Left lung (tissue), 10 donors: ENCODE results near the gene ALK. TPM values are rescaled to one million over a fixed set of nuclear protein-coding genes. Genes with fewer than 3 reads are reported as not detected.

Experiments used
- ATAC-seq: fragments of 200-7000 bp; cut with Tn5 transposase; one replicate; pipeline ENCODE4 v1.9.1; 2020; ENCODE audit warnings: moderate library complexity
- DNase-seq, 4 donors: peaks; one replicate each; pipeline ENCODE4 v3.0.0-alpha.2; 2013 to 2020
- H3K27ac ChIP-seq, 2 donors: fragments of 200-600 bp; sonication (generic) in 1 of 2; one replicate each; pipeline versions ENCODE4 v1.5.0 to v1.8.0; 2020 to 2021
- H3K27me3 ChIP-seq, 2 donors: fragments of 200-600 bp; sonication (generic) in 1 of 2; one replicate each; pipeline versions ENCODE4 v1.5.0 to v1.8.0; 2020 to 2021
- H3K36me3 ChIP-seq, 2 donors: fragments of 200-600 bp; sonication (generic) in 1 of 2; one replicate each; pipeline versions ENCODE4 v1.5.0 to v1.8.0; 2020 to 2021
- H3K4me1 ChIP-seq, 2 donors: fragments of 200-600 bp; one replicate each; pipeline ENCODE4 v1.8.0; 2021
- H3K4me3 ChIP-seq, 2 donors: fragments of 200-600 bp; sonication (generic) in 1 of 2; one replicate each; pipeline versions ENCODE4 v1.5.0 to v1.8.0; 2020 to 2021; ENCODE audit warnings: mild to moderate bottlenecking in 1 of 2
- H3K9me3 ChIP-seq, 2 donors: fragments of 200-600 bp; sonication (generic) in 1 of 2; one replicate each; pipeline versions ENCODE4 v1.5.0 to v1.8.0; 2020 to 2021
- intact Hi-C, 2 donors: fragments of 100-400 bp; cut with DNase I; formaldehyde crosslinking; loops; one replicate each; pipeline versions ENCODE4 v1.11.2 to v1.14.2; 2022
- polyA plus RNA-seq, 6 donors: library from polyadenylated mRNA; unstranded; fragments of 120-200 nt; gene quantifications; one replicate each; pipeline ENCODE4 v1.2.1, GENCODE V29; 2013; ENCODE audit not compliant: insufficient read length in 6 of 6
- total RNA-seq, 2 donors: library from RNA; stranded (reverse); fragmentation: NEBNext Ultra II Directional; extraction: Animal tissue kit (Norgen Biotek cat#: 25700); gene quantifications; one replicate each; pipeline ENCODE4 v1.2.1, GENCODE V29; 2021
- TF ChIP-seq, protein P1 (sequence below), 2 donors: fragments of 200-600 bp; sonication (generic) in 1 of 2; IDR thresholded peaks; one replicate each; pipeline versions ENCODE4 v1.5.0 to v1.8.0; 2021; ENCODE audit warnings: antibody characterized with exemption in 2 of 2
- donor health status: DM: no; HTN: yes; CAD: no.
- donor health status: DM: no; HTN: no; CAD: no.

Gene ALK
- total and polyA plus RNA-seq, 8 donors: 0.06 to 0.70 (median 0.12) TPM; not detected in 2

- no peak overlapping the region for H3K4me3 ChIP-seq
- H3K4me1 ChIP-seq: no peaks in the 10 kb centered on the region
- no peak overlapping the region for H3K27ac ChIP-seq
- H3K9me3 ChIP-seq: no peaks in the 10 kb centered on the region
- no peaks in the 10 kb centered on the region for H3K36me3 ChIP-seq
- TF ChIP-seq, protein P1, sequence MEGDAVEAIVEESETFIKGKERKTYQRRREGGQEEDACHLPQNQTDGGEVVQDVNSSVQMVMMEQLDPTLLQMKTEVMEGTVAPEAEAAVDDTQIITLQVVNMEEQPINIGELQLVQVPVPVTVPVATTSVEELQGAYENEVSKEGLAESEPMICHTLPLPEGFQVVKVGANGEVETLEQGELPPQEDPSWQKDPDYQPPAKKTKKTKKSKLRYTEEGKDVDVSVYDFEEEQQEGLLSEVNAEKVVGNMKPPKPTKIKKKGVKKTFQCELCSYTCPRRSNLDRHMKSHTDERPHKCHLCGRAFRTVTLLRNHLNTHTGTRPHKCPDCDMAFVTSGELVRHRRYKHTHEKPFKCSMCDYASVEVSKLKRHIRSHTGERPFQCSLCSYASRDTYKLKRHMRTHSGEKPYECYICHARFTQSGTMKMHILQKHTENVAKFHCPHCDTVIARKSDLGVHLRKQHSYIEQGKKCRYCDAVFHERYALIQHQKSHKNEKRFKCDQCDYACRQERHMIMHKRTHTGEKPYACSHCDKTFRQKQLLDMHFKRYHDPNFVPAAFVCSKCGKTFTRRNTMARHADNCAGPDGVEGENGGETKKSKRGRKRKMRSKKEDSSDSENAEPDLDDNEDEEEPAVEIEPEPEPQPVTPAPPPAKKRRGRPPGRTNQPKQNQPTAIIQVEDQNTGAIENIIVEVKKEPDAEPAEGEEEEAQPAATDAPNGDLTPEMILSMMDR (IDR thresholded peaks at IDR 0.05): no peak
- ATAC-seq (no peak), DNase-seq (no peak)
- no peaks in the 10 kb centered on the region for H3K27me3 ChIP-seq
- intact Hi-C loops: no loop called here
Observed at GRCh38 chr2:29659178-29659577, 262.2 kb downstream of the ALK start.

- H3K9me3 ChIP-seq: no peaks in the 10 kb centered on the region
- no peak overlapping the region for H3K27ac ChIP-seq
- ATAC-seq: no peak
- H3K4me1 ChIP-seq: no peaks in the 10 kb centered on the region
- TF ChIP-seq, protein P1 (IDR thresholded peaks at IDR 0.05): no peak
- intact Hi-C loops: no loop called here
- H3K27me3 ChIP-seq: no peaks in the 10 kb centered on the region
- H3K36me3 ChIP-seq: no peaks in the 10 kb centered on the region
- no peak for DNase-seq
- H3K4me3 ChIP-seq: no peak overlapping the region
Observed at GRCh38 chr2:29657674-29658073, 263.7 kb downstream of the ALK start.

- no peaks in the 10 kb centered on the region for H3K4me1 ChIP-seq
- TF ChIP-seq, protein P1 (IDR thresholded peaks at IDR 0.05): no peak
- DNase-seq: no peak
- H3K27me3 ChIP-seq: no peaks in the 10 kb centered on the region
- no peak overlapping the region for H3K4me3 ChIP-seq
- H3K27ac ChIP-seq: no peak overlapping the region
- H3K9me3 ChIP-seq: no peaks in the 10 kb centered on the region
- H3K36me3 ChIP-seq: no peaks in the 10 kb centered on the region
- no peak for ATAC-seq
- intact Hi-C loops: no loop called here
Observed at GRCh38 chr2:29655391-29656086, 265.8 kb downstream of the ALK start.

- ATAC-seq: no peak
Observed at GRCh38 chr2:29650631-29651097, 270.7 kb downstream of the ALK start.

GRCh38 chr2:29644949-29645348, 276.4 kb downstream of the ALK start:
- Histone ChIP-seq H3K36me3 (no peaks in the 10 kb centered on the region), H3K4me3 (no peak overlapping the region), H3K4me1 (no peaks in the 10 kb centered on the region), H3K27me3 (no peaks in the 10 kb centered on the region), H3K9me3 (peaks cover 0 to 20% of the 10 kb centered on the region in 2 donors), H3K27ac (no peak overlapping the region)
- DNase-seq: no peak
- TF ChIP-seq, protein P1 (IDR thresholded peaks at IDR 0.05): no peak
- intact Hi-C loops: no loop called here
- ATAC-seq: no peak

More at GRCh38 chr2:29650631-29651097, 270.7 kb downstream of the ALK start:
- Histone ChIP-seq H3K4me3 (no peak overlapping the region), H3K27me3 (no peaks in the 10 kb centered on the region), H3K9me3 (peaks cover 0 to 20% of the 10 kb centered on the region in 2 donors), H3K4me1 (no peaks in the 10 kb centered on the region), H3K27ac (no peak overlapping the region), H3K36me3 (no peaks in the 10 kb centered on the region)
- intact Hi-C loops: no loop called here
- TF ChIP-seq, protein P1 (IDR thresholded peaks at IDR 0.05): no peak
- DNase-seq: no peak
